ENCODE results near the gene EIF1. TPM values are rescaled to one million over a fixed set of nuclear protein-coding genes. Genes with fewer than 3 reads are reported as not detected.

EIF1 gene
- total RNA-seq, 1 donor from 2014 or later: 943 TPM

DNA sequence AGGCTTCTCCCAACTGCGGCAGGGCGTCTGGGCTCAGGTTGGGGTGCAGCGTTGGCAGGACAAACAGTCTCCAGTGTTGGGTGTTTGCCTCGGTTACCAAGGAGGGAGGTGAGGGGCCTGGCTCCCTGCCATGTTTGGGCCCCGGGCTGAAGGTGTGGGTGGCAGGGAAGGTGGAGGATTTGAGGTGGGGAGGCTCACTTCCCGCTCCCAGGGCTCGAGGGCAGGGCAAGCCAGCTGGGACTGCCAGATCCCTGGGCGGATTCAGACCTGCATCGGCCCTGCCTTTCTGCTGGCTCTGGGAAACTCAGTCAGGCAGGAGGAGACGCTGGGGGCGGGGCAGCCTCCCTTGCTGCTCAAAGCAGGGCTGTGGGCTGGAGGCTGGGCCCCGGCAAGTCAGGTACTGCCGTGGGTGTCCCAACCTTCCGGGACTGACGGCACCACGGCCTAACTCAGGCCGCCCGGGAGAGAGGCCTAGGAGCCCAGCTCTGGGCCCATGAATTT, 33.0 kb upstream of the EIF1 start:
- no peak for TF ChIP-seq CTCF (IDR thresholded peaks at IDR 0.05)
- ATAC-seq (peak; percentile 78 to 85), DNase-seq (peak; percentile 92)
- Histone ChIP-seq H3K27me3 (ENCODE audit: low read depth) (no peaks in the 10 kb centered on the region), H3K4me3 (no peak overlapping the region), H3K36me3 (no peaks in the 10 kb centered on the region), H3K9me3 (no peaks in the 10 kb centered on the region), H3K27ac (peak overlapping the region; percentile 88), H3K4me1 (peaks cover 26% of the 10 kb centered on the region)
- intact Hi-C loops (cut with DNase I): no loop called here

DNA sequence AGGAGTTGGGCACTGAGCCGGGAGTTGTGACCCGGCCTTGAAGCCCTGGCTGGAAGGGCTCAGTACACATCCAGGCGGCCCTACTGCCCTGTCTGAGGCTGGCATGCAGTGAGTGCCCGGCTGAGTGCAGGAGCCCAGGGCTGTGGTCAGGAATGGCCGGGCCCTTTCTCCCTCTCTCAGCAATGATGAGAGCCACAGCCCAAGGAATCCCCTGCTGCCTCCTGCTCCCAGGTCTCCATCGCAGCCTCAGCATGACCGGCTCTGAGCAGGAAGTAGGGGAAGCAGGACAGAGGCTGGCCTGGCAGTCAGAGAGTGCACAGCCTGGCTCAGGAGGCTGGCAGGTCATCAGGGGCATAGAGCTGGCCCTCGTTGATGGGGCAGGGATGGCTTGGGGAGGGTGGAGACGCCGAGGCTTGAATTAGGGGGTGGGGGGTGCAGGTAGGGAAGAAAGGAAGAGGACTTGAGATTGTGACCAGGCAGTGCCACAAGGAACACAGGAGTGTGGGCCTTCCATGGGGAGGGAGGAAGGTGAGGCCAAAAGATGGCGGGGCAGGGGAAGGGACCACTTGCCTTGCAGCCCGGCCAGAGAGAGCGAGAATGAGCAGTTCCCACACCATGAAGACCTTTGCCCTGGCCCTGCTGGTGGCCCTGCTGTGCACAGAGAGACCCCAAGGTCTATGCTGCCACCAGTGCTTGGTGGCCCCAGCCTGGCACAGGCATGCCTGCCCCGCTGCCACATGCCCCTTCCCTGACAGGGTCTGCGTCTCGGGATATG, 32.2 kb upstream of the EIF1 start:
- no peak for TF ChIP-seq CTCF (IDR thresholded peaks at IDR 0.05)
- Histone ChIP-seq H3K4me3 (no peak overlapping the region), H3K27me3 (ENCODE audit: low read depth) (no peaks in the 10 kb centered on the region), H3K27ac (peak overlapping the region; percentile 88), H3K36me3 (no peaks in the 10 kb centered on the region), H3K9me3 (no peaks in the 10 kb centered on the region), H3K4me1 (peaks cover 19% of the 10 kb centered on the region)
- no peak for ATAC-seq
- DNase-seq: no peak
- intact Hi-C loops (cut with DNase I): no loop called here

- Histone ChIP-seq H3K27me3 (ENCODE audit: low read depth) (no peaks in the 10 kb centered on the region), H3K36me3 (no peaks in the 10 kb centered on the region), H3K4me3 (no peak overlapping the region), H3K27ac (peak overlapping the region; percentile 88), H3K9me3 (no peaks in the 10 kb centered on the region), H3K4me1 (peaks cover 18% of the 10 kb centered on the region)
- no peak for ATAC-seq
- no peak for TF ChIP-seq CTCF (IDR thresholded peaks at IDR 0.05)
- intact Hi-C loops (cut with DNase I): no loop called here
- DNase-seq: no peak
Observed at GRCh38 chr17:41657176-41657754, 31.4 kb upstream of the EIF1 start.

GRCh38 chr17:41657936-41658335, 30.7 kb upstream of the EIF1 start:
- TF ChIP-seq CTCF (IDR thresholded peaks at IDR 0.05): no peak
- ATAC-seq (no peak), DNase-seq (no peak)
- intact Hi-C loops (cut with DNase I): no loop called here
- no peaks in the 10 kb centered on the region for H3K27me3 ChIP-seq (ENCODE audit: low read depth)
- no peak overlapping the region for H3K4me3 ChIP-seq
- no peaks in the 10 kb centered on the region for H3K36me3 ChIP-seq
- no peaks in the 10 kb centered on the region for H3K9me3 ChIP-seq
- peak overlapping the region; percentile 88 for H3K27ac ChIP-seq
- H3K4me1 ChIP-seq: peaks cover 18% of the 10 kb centered on the region

DNA sequence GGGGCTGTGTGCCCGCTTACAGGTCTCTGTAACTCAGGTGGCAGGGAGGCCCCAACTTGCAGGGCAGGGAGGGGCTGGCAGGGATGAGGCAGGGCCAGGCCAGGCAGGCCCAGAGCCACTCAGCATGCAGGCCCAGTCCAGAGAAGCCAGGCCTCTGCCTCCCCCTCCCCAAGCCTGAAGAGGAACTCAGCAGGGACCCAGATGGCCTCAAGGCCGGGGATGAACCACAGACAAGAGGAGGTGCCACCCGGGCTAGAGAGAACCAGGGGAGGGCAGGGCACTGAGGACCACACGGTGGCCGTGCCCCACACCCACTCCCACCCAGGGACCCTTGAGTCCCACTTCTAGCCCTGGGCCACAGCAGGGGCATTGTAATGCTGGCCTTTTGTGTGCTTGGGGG, 29.8 kb upstream of the EIF1 start:
- intact Hi-C loops (cut with DNase I): no loop called here
- H3K27me3 ChIP-seq (ENCODE audit: low read depth): no peaks in the 10 kb centered on the region
- H3K36me3 ChIP-seq: no peaks in the 10 kb centered on the region
- peak overlapping the region; percentile 88 for H3K27ac ChIP-seq
- H3K4me1 ChIP-seq: peaks cover 18% of the 10 kb centered on the region
- TF ChIP-seq CTCF (IDR thresholded peaks at IDR 0.05): no peak
- no peak overlapping the region for H3K4me3 ChIP-seq
- ATAC-seq (no peak), DNase-seq (no peak)
- H3K9me3 ChIP-seq: no peaks in the 10 kb centered on the region

Data from lower lobe of right lung (tissue), 2 donors.